Endothelial cell of coronary artery (primary cell): ENCODE data around the gene DAZ1. TPM values are rescaled to one million over a fixed set of nuclear protein-coding genes. Genes with fewer than 3 reads are reported as not detected.

Experiments
- total RNA-seq: library from RNA; depleted of rRNA; stranded (reverse); fragments of >200 nt; gene quantifications from 2 replicates; pipeline ENCODE4 v1.2.3, GENCODE V29; 2014

Gene DAZ1
- total RNA-seq = not detected in 2 replicates

GRCh38 chrY:23198908-23199307 lies at the start of gene DAZ1:
TSS of gene DAZ1 (minus strand) at chrY:23199008. CDS start at chrY:23198800, 208 bp downstream.

GRCh38 chrY:23219233-23219632 lies 20.4 kb upstream of the DAZ1 start, which contains the start of gene DAZ2:
TSS of gene DAZ2 (plus strand) at chrY:23219533. CDS start at chrY:23219741, 208 bp downstream.

Other genes starting within 250 kb of the DAZ1 start
- gene BPY2, start 214.7 kb downstream of the DAZ1 start, total RNA-seq = not detected in 2 replicates
- gene DAZ2, start 20.5 kb upstream of the DAZ1 start, total RNA-seq = not detected in 2 replicates